ENCODE measurements around the gene ADNP2. TPM values are rescaled to one million over a fixed set of nuclear protein-coding genes. Genes with fewer than 3 reads are reported as not detected.

Gene ADNP2
- total RNA-seq, 1 donor from 2014 or later = 31.0 TPM

DNA sequence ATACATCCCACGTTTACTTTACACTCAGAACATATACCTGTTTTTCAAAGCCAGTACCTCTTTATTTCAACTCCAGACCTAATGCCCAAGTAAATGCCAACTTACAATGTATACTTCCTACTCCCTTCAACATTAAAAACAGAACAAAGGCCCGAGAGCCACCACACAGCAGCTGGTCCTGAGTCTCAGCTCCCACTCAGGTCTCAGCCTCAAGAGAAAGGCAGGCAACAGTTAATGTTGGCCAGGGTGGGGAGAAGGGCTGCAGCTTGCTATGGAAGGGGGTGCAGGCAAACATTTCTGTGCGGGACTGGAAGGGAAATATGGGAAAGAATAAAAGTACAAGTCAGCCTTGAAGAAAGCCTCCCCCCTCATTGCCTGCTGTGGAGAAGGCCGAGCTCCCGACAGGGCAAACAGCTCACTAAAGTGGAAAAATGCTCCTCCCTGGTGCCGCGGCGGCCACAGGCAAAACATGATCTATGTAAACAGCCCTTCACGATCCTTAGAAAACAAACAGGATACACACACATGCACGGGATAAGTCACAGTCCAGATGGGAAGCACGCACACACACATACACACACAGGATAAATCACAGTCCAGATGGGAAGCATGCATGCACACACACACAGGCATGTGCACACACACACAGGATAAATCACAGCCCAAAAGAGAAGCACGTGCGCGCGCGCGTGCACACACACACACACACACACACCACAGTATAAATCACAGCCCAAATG lies 67.4 kb downstream of the ADNP2 start:
- no peak for DNase-seq
- Mint-ChIP-seq H3K4me1 (ENCODE audit: low read depth, unreplicated experiment) (peaks cover 15% of the 10 kb centered on the region), H3K36me3 (ENCODE audit: unreplicated experiment) (peaks cover 18% of the 10 kb centered on the region), H3K27me3 (ENCODE audit: unreplicated experiment) (peaks cover 12% of the 10 kb centered on the region), H3K9me3 (ENCODE audit: unreplicated experiment) (peaks cover 8% of the 10 kb centered on the region), H3K27ac (ENCODE audit: unreplicated experiment) (peak overlapping the region; percentile 19), H3K4me3 (ENCODE audit: unreplicated experiment) (peak overlapping the region; percentile 32)
- TF ChIP-seq, protein P1, sequence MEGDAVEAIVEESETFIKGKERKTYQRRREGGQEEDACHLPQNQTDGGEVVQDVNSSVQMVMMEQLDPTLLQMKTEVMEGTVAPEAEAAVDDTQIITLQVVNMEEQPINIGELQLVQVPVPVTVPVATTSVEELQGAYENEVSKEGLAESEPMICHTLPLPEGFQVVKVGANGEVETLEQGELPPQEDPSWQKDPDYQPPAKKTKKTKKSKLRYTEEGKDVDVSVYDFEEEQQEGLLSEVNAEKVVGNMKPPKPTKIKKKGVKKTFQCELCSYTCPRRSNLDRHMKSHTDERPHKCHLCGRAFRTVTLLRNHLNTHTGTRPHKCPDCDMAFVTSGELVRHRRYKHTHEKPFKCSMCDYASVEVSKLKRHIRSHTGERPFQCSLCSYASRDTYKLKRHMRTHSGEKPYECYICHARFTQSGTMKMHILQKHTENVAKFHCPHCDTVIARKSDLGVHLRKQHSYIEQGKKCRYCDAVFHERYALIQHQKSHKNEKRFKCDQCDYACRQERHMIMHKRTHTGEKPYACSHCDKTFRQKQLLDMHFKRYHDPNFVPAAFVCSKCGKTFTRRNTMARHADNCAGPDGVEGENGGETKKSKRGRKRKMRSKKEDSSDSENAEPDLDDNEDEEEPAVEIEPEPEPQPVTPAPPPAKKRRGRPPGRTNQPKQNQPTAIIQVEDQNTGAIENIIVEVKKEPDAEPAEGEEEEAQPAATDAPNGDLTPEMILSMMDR (IDR thresholded peaks at IDR 0.05; ENCODE audit: partially characterized antibody, unreplicated experiment) = no peak

DNA sequence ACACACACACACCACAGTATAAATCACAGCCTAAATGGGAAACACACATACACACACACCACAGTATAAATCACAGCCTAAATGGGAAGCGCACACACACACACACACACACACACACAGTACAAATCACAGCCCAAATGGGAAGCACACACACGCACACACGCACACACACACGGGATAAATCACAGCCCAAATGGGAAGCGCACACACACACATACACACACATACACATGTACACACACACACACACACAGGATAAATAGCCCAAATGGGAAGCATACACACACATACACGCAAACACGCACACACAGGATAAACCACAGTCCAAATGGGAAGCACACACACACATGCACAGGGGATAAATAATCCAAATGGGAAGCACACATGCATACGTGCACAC lies 68.1 kb downstream of the ADNP2 start:
- H3K4me1 Mint-ChIP-seq (ENCODE audit: low read depth, unreplicated experiment) = peaks cover 17% of the 10 kb centered on the region
- H3K4me3 Mint-ChIP-seq (ENCODE audit: unreplicated experiment) = no peak overlapping the region
- H3K27ac Mint-ChIP-seq (ENCODE audit: unreplicated experiment) = no peak overlapping the region
- TF ChIP-seq, protein P1 (IDR thresholded peaks at IDR 0.05; ENCODE audit: partially characterized antibody, unreplicated experiment) = no peak
- H3K27me3 Mint-ChIP-seq (ENCODE audit: unreplicated experiment) = peaks cover 14% of the 10 kb centered on the region
- no peak for DNase-seq
- H3K9me3 Mint-ChIP-seq (ENCODE audit: unreplicated experiment) = peaks cover 9% of the 10 kb centered on the region
- H3K36me3 Mint-ChIP-seq (ENCODE audit: unreplicated experiment) = peaks cover 18% of the 10 kb centered on the region

DNA sequence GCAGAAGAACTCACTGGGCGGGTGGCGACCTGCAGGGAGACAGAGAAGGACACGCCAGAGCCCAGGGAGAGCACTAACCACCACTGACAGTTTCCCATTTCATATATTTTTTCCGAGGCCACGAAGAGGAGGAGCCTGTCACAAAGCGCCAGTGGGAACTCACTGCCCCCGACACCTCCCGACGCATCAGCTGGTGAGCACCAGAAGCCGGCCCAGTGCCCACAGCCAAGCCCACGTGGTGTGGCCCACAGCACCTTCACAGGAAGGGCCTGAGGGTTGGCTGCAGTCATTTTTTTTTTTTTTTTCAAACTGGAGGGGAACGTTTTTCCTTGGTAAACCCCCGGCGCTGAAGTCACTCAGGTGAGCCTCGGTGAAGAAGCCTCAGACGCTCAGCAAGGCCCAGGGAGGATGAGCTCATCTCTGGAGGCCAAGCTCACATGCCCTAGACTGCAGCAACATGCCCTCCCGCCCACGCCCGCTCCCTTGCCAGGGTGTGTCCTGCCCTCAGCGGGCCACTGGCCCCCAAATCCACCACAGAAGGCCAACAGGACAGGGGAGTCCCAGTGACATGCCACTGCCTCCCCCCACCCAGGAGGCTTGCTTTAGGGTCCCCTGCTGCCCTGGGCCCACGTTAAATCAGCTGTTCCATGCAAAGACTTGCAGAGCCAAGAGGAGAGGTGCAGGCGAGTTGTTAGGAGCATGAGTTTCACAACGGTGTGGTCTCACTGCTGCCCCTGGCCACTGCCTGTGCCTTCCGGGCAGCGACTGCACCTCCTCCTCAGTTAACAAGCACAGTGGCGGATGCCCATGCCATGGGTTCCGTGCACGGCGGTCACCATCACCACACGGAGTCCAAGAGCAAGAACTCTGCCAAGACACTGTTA lies 70.1 kb downstream of the ADNP2 start:
- H3K36me3 Mint-ChIP-seq (ENCODE audit: unreplicated experiment) = peaks cover 18% of the 10 kb centered on the region
- H3K27ac Mint-ChIP-seq (ENCODE audit: unreplicated experiment) = no peak overlapping the region
- H3K4me3 Mint-ChIP-seq (ENCODE audit: unreplicated experiment) = no peak overlapping the region
- TF ChIP-seq, protein P1 (IDR thresholded peaks at IDR 0.05; ENCODE audit: partially characterized antibody, unreplicated experiment) = no peak
- H3K27me3 Mint-ChIP-seq (ENCODE audit: unreplicated experiment) = peaks cover 14% of the 10 kb centered on the region
- H3K9me3 Mint-ChIP-seq (ENCODE audit: unreplicated experiment) = peaks cover 13% of the 10 kb centered on the region
- H3K4me1 Mint-ChIP-seq (ENCODE audit: low read depth, unreplicated experiment) = peaks cover 28% of the 10 kb centered on the region
- DNase-seq = no peak

DNA sequence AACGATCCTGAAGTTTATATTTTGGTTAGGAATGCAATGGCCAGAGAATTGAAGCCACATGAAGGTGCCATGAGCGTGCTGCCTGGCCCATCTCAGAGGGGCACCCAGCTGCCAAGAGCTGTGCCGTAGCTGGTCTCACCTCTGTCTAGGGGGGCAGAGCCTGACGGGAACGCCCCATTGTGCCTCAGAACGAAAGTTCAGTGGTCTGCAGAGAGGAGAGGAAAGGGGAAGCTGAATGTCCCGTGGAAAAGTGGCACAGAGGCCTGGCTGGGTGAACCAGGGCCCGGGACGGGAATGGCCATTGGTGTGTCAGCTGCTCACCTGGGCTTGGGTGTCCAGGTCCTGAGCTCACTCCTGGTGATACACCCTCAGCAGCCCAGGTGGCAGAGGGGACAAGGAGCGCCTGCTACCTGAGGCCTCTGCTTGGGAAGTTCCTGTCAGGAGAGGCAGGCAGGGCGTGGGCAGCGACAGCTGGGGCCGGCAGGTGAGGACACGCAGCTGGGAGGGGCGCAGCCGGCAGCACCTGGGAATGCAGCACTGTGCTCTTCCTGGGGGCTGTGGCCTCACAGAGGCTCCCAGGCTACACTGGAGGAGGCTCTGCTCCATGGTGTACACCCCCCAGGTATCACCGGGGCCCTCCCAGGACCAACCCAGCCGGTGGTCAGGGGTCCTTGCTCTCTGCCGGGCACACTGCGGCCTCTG lies 70.9 kb downstream of the ADNP2 start:
- no peak overlapping the region for H3K4me3 Mint-ChIP-seq (ENCODE audit: unreplicated experiment)
- peaks cover 13% of the 10 kb centered on the region for H3K9me3 Mint-ChIP-seq (ENCODE audit: unreplicated experiment)
- H3K4me1 Mint-ChIP-seq (ENCODE audit: low read depth, unreplicated experiment) = peaks cover 28% of the 10 kb centered on the region
- H3K36me3 Mint-ChIP-seq (ENCODE audit: unreplicated experiment) = peaks cover 18% of the 10 kb centered on the region
- TF ChIP-seq, protein P1 (IDR thresholded peaks at IDR 0.05; ENCODE audit: partially characterized antibody, unreplicated experiment) = no peak
- H3K27ac Mint-ChIP-seq (ENCODE audit: unreplicated experiment) = no peak overlapping the region
- H3K27me3 Mint-ChIP-seq (ENCODE audit: unreplicated experiment) = peaks cover 14% of the 10 kb centered on the region
- DNase-seq = no peak
